Breast epithelium (tissue), 4 donors: ENCODE measurements around the gene ATXN1. TPM values are rescaled to one million over a fixed set of nuclear protein-coding genes. Genes with fewer than 3 reads are reported as not detected.
A peak's percentile ranks its signal among the peaks of the same experiment; 100 is the strongest.

Experiments
- DNase-seq, 2 donors: peaks; one replicate each; pipeline ENCODE4 v3.0.0-alpha.2; 2019; ENCODE audit warnings: low spot score in 2 of 2
- H3K27ac ChIP-seq, 2 donors: fragments of 200-600 bp; sonication (generic) in 1 of 2; one replicate each; pipeline ENCODE4 v1.5.1; 2016 to 2019; ENCODE audit warnings: mild to moderate bottlenecking in 1 of 2
- H3K27me3 ChIP-seq, 2 donors: fragments of 200-600 bp; sonication (generic) in 1 of 2; one replicate each; pipeline versions ENCODE4 v1.5.1 to v1.6.0; 2017 to 2019; ENCODE audit warnings: control low read depth in 1 of 2, mild to moderate bottlenecking in 1 of 2
- H3K36me3 ChIP-seq: fragments of 200-600 bp; one replicate; pipeline ENCODE4 v1.5.1; 2019
- H3K4me1 ChIP-seq, 2 donors: fragments of 200-600 bp; sonication (generic); one replicate each; pipeline ENCODE4 v1.5.1; 2016 to 2019; ENCODE audit warnings: control low read depth in 1 of 2
- H3K4me3 ChIP-seq, 3 donors: fragments of 200-600 bp; sonication (generic); 1 replicate in 2 of 3; 2 replicates in 1 of 3; pipeline ENCODE4 v1.5.1; 2016 to 2019; ENCODE audit warnings: mild to moderate bottlenecking in 3 of 3, moderate library complexity in 2 of 3
- H3K9me3 ChIP-seq, 2 donors: fragments of 200-600 bp; sonication (generic) in 1 of 2; one replicate each; pipeline ENCODE4 v1.5.1; 2016 to 2019; ENCODE audit warnings: control low read depth in 1 of 2
- CTCF ChIP-seq, 3 donors: fragments of 450-650 bp; IDR thresholded peaks; one replicate each; pipeline ENCODE4 v1.5.1; 2016 to 2017; ENCODE audit warnings: antibody characterized with exemption in 3 of 3, mild to moderate bottlenecking in 3 of 3, moderate library complexity in 3 of 3
- POLR2A ChIP-seq: fragments of 450-650 bp; IDR thresholded peaks from one replicate; pipeline ENCODE4 v1.6.1; 2016; ENCODE audit warnings: antibody characterized with exemption, mild to moderate bottlenecking, moderate library complexity
- POLR2AphosphoS5 ChIP-seq, 3 donors: sonication (generic); formaldehyde crosslinking; IDR thresholded peaks; one replicate each; pipeline ENCODE4 v1.6.1; 2017; ENCODE audit warnings: antibody characterized with exemption in 3 of 3
- intact Hi-C: fragments of 100-400 bp; cut with DNase I; formaldehyde crosslinking; loops from one replicate; pipeline ENCODE4 v1.15.1; 2023; ENCODE audit warnings: low total_unique reads
- total RNA-seq, 3 donors: library from RNA; depleted of rRNA; stranded (reverse); fragments of >200 nt; gene quantifications; one replicate each; pipeline ENCODE4 v1.1.0, GENCODE V29; 2016

Gene ATXN1
- total RNA-seq, 3 donors from 2014 or later = 26.7 to 63.2 (median 37.4) TPM

GRCh38 chr6:16725145-16725864, 36.0 kb downstream of the ATXN1 start:
- Histone ChIP-seq H3K27me3 (no peaks in the 10 kb centered on the region), H3K27ac (peak overlapping the region; percentile 73 to 81), H3K4me1 (peaks cover 0 to 10% of the 10 kb centered on the region in 2 donors), H3K9me3 (no peaks in the 10 kb centered on the region), H3K4me3 (peak overlapping the region in 1 of 3 donors; percentile 12), H3K36me3 (no peaks in the 10 kb centered on the region)
- intact Hi-C loops = no loop called here
- DNase-seq = no peak
- TF ChIP-seq CTCF (IDR thresholded peaks at IDR 0.05) = no peak
- TF ChIP-seq POLR2A = no peak
- TF ChIP-seq POLR2AphosphoS5 (IDR thresholded peaks at IDR 0.05) = no peak

- intact Hi-C loops = no loop called here
- Histone ChIP-seq H3K9me3 (no peaks in the 10 kb centered on the region), H3K27ac (peak overlapping the region; percentile 65 to 73), H3K4me1 (peaks cover 0 to 10% of the 10 kb centered on the region in 2 donors), H3K27me3 (no peaks in the 10 kb centered on the region), H3K4me3 (no peak overlapping the region), H3K36me3 (no peaks in the 10 kb centered on the region)
- TF ChIP-seq POLR2AphosphoS5 (IDR thresholded peaks at IDR 0.05) (no peak), POLR2A (no peak), CTCF (IDR thresholded peaks at IDR 0.05) (no peak)
- DNase-seq = no peak
These were observed 37.4 kb downstream of the ATXN1 start for GRCh38 chr6:16723826-16724225.

GRCh38 chr6:16723402-16723801, 37.9 kb downstream of the ATXN1 start:
- intact Hi-C loops = no loop called here
- Histone ChIP-seq H3K9me3 (no peaks in the 10 kb centered on the region), H3K27ac (peak overlapping the region in 1 of 2 donors; percentile 73), H3K27me3 (no peaks in the 10 kb centered on the region), H3K4me1 (peaks cover 0 to 10% of the 10 kb centered on the region in 2 donors), H3K36me3 (no peaks in the 10 kb centered on the region), H3K4me3 (no peak overlapping the region)
- no peak for DNase-seq
- no peak for TF ChIP-seq CTCF (IDR thresholded peaks at IDR 0.05)
- TF ChIP-seq POLR2AphosphoS5 (IDR thresholded peaks at IDR 0.05) = no peak
- no peak for TF ChIP-seq POLR2A

GRCh38 chr6:16722630-16723029, 38.6 kb downstream of the ATXN1 start:
- Histone ChIP-seq H3K27me3 (no peaks in the 10 kb centered on the region), H3K9me3 (no peaks in the 10 kb centered on the region), H3K4me3 (no peak overlapping the region), H3K36me3 (no peaks in the 10 kb centered on the region), H3K4me1 (peaks cover 0 to 10% of the 10 kb centered on the region in 2 donors), H3K27ac (peak overlapping the region in 1 of 2 donors; percentile 73)
- TF ChIP-seq POLR2A (no peak), POLR2AphosphoS5 (IDR thresholded peaks at IDR 0.05) (no peak), CTCF (IDR thresholded peaks at IDR 0.05) (no peak)
- intact Hi-C loops = no loop called here
- no peak for DNase-seq

- intact Hi-C loops = no loop called here
- no peak overlapping the region for H3K27ac ChIP-seq
- peaks cover 0 to 10% of the 10 kb centered on the region in 2 donors for H3K4me1 ChIP-seq
- no peak overlapping the region for H3K4me3 ChIP-seq
- no peaks in the 10 kb centered on the region for H3K9me3 ChIP-seq
- no peaks in the 10 kb centered on the region for H3K27me3 ChIP-seq
- TF ChIP-seq CTCF (IDR thresholded peaks at IDR 0.05) (no peak), POLR2AphosphoS5 (IDR thresholded peaks at IDR 0.05) (no peak), POLR2A (no peak)
- H3K36me3 ChIP-seq = no peaks in the 10 kb centered on the region
- no peak for DNase-seq
These were observed 39.3 kb downstream of the ATXN1 start for GRCh38 chr6:16721977-16722376.
